ENCODE results near the gene MTA2. TPM values are rescaled to one million over a fixed set of nuclear protein-coding genes. Genes with fewer than 3 reads are reported as not detected.

The MTA2 gene
- total and polyA plus RNA-seq, 2 of the 8 experiments (the other 6 are each of a cell fraction or from before 2014, with no cell fraction given), result 25.7 to 114 TPM

DNA sequence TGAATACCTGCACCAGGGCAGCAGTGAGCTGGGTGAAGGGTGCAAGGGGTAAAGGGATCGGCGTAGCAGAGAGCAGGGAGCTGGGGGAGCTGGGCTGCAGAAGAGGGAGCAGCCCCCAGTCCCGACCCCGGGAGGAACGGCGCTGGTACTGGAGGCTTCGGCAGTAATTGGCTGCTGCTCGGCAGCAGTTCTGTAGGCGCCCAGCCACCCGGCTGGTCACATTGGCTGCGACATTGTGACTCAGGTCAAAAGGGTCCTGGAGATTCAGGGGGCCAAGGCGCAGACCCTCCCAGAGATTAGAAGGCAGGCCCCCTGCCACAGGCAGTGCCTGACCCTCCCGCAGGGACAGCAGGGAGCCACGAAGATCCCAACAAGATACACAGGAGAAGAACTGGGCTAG, 25.8 kb downstream of the MTA2 start:
- Histone ChIP-seq H2BK12ac (ENCODE audit: low read depth, low read length) (no peak overlapping the region), H2AFZ (ENCODE audit: low read length) (no peak overlapping the region), H3K4me2 (ENCODE audit: insufficient read depth in 1 of 2, low read depth in 2 of 2, low read length in 2 of 2) (no peak overlapping the region), H4K91ac (replicated peaks; ENCODE audit: insufficient read length, low read length) (no peak overlapping the region), H3K27me3 (replicated peaks in 1 of 4; ENCODE audit: control insufficient read depth in 3 of 4, extremely low read depth in 1 of 4, insufficient read depth in 3 of 4, low read length in 3 of 4) (no peaks in the 10 kb centered on the region), H3K4me3 (ENCODE audit: extremely low read depth in 1 of 4, insufficient read depth in 2 of 4, low read depth in 3 of 4, low read length in 4 of 4) (no peak overlapping the region), H2BK15ac (ENCODE audit: low read length) (no peak overlapping the region), H3K9me3 (ENCODE audit: insufficient read depth in 2 of 2, low read depth in 1 of 2, low read length in 1 of 2) (no peaks in the 10 kb centered on the region), H3K23me2 (ENCODE audit: low read depth, low read length) (peaks cover 13% of the 10 kb centered on the region), H2BK120ac (replicated peaks; ENCODE audit: low read depth, low read length) (no peak overlapping the region), H3K79me1 (ENCODE audit: low read depth, low read length) (0 out of 2 replicates have a peak, but pooled peaks cover 4% of the 10 kb centered on the region), H3K36me3 (ENCODE audit: control insufficient read depth in 2 of 4, insufficient read depth in 4 of 4, low read length in 3 of 4) (peaks cover 17 to 35% (median 29%) of the 10 kb centered on the region in 4 experiments), H4K8ac (ENCODE audit: extremely low read depth, insufficient read depth, low read length) (no peak overlapping the region), H3K27ac (ENCODE audit: low read depth, low read length) (no peak overlapping the region), H2BK20ac (ENCODE audit: low read length) (no peak overlapping the region), H4K20me1 (replicated peaks in 1 of 2; ENCODE audit: control insufficient read depth in 1 of 2, insufficient read depth in 2 of 2, low read length in 2 of 2) (peaks cover 0 to 11% of the 10 kb centered on the region in 2 experiments), H3K4me1 (replicated peaks in 1 of 4; ENCODE audit: control insufficient read depth in 3 of 4, insufficient read depth in 4 of 4, low read length in 3 of 4) (peaks cover 0 to 11% (median 7%) of the 10 kb centered on the region in 4 experiments; a peak in 4 of 7 replicates), H3K79me2 (ENCODE audit: control insufficient read depth in 1 of 2, insufficient read depth in 2 of 2, low read length in 2 of 2) (peaks cover 0 to 28% of the 10 kb centered on the region in 2 experiments), H3K56ac (replicated peaks; ENCODE audit: insufficient read length, low read depth, low read length) (no peak overlapping the region), H2AK5ac (ENCODE audit: low read depth, low read length) (no peak overlapping the region), H2BK5ac (ENCODE audit: low read depth, low read length) (no peak overlapping the region), H4K5ac (ENCODE audit: insufficient read length, low read depth, low read length) (no peak overlapping the region), H3K14ac (ENCODE audit: insufficient read length) (no peak overlapping the region), H3K23ac (ENCODE audit: insufficient read length) (no peak overlapping the region), H3K4ac (replicated peaks; ENCODE audit: insufficient read length, low read depth, low read length) (no peak overlapping the region), H3K9ac (replicated peaks in 1 of 4; ENCODE audit: extremely low read depth in 1 of 4, low read depth in 3 of 4, low read length in 3 of 4) (no peak overlapping the region), H3K18ac (ENCODE audit: extremely low read depth, low read length) (no peak overlapping the region)
- ChIA-PET CTCF (ENCODE audit: partially characterized antibody) (interaction anchor here (0.8 to 2.4 kb wide), 3 partner anchors 13 to 177 kb away, joined by 3 to 15 read pairs (median 4); no protein-coding TSS in a partner anchor), POLR2A (ENCODE audit: partially characterized antibody) (interaction anchor here (1.2 to 20.7 kb wide), 7 partner anchors 13 to 219 kb away, joined by 3 to 336 read pairs (median 21); partner anchors contain the start of genes C11orf98, CSKMT and TUT1)
- no peak for FAIRE-seq
- DNase-seq (ENCODE audit: low read depth in 1 of 2, low spot score in 2 of 2), result no peak
- TF ChIP-seq MAFK (IDR thresholded peaks at IDR 0.05; ENCODE audit: low read depth, low read length), result no peak
- TF ChIP-seq E2F6 (IDR thresholded peaks at IDR 0.05), result no peak
- TF ChIP-seq CTBP2 (IDR thresholded peaks at IDR 0.05; ENCODE audit: borderline replicate concordance, insufficient read depth, insufficient read length, low read length), result no peak
- TF ChIP-seq ASH2L (IDR thresholded peaks at IDR 0.05; ENCODE audit: low read length), result no peak
- no peak for TF ChIP-seq PHF8 (conservative IDR thresholded peaks at IDR 0.05; ENCODE audit: low read depth, low read length)
- TF ChIP-seq SAP30 (IDR thresholded peaks at IDR 0.05; ENCODE audit: insufficient read depth, insufficient replicate concordance, low read length), result no peak
- TF ChIP-seq POLR2AphosphoS5 (IDR thresholded peaks at IDR 0.05; ENCODE audit: low read depth, low read length), result no peak
- TF ChIP-seq NRF1 (IDR thresholded peaks at IDR 0.05; ENCODE audit: low read depth, low read length), result no peak
- 91% methylated on average over 14 of the region's 14 CpGs; no CpG with 5 or more reads in 1 of the 2 experiments for WGBS, 2 experiments (ENCODE audit: extremely low coverage in 1 of 2, insufficient coverage in 1 of 2, insufficient read length in 1 of 2, insufficient replicate concordance in 2 of 2, low coverage in 1 of 2, low lambda C conversion rate in 2 of 2, missing lambda C conversion rate in 1 of 2)

Data from H1 (cell line).